Thymus (tissue), 14 donors: ENCODE measurements around the gene SCYL1. TPM values are rescaled to one million over a fixed set of nuclear protein-coding genes. Genes with fewer than 3 reads are reported as not detected.
A peak's percentile ranks its signal among the peaks of the same experiment; 100 is the strongest.

Source experiments
- DNase-seq, 9 donors: peaks; one replicate each; pipeline ENCODE4 v3.0.0-alpha.2; 2013; ENCODE audit warnings: low spot score in 9 of 9, low read depth in 6 of 9, missing footprints in 1 of 9
- H3K27ac ChIP-seq, 2 donors: one replicate each; pipeline ENCODE4 v1.5.1; 2013; ENCODE audit warnings: control low read depth in 1 of 2, low read depth in 1 of 2, low read length in 1 of 2, mild to moderate bottlenecking in 1 of 2, moderate library complexity in 1 of 2
- H3K27me3 ChIP-seq, 2 donors: one replicate each; pipeline ENCODE4 v1.5.1; 2013; ENCODE audit warnings: low read length in 1 of 2; ENCODE audit not compliant: control insufficient read depth in 2 of 2, insufficient read depth in 1 of 2
- H3K36me3 ChIP-seq, 2 donors: one replicate each; pipeline ENCODE4 v1.5.1; 2013; ENCODE audit warnings: low read length in 1 of 2, mild to moderate bottlenecking in 1 of 2, moderate library complexity in 1 of 2; ENCODE audit not compliant: control insufficient read depth in 2 of 2, insufficient read depth in 2 of 2
- H3K4me1 ChIP-seq, 2 donors: one replicate each; pipeline ENCODE4 v1.5.1; 2013; ENCODE audit warnings: low read length in 2 of 2; ENCODE audit not compliant: control insufficient read depth in 2 of 2, insufficient read depth in 2 of 2
- H3K4me3 ChIP-seq, 2 donors: one replicate each; pipeline ENCODE4 v1.5.1; 2013; ENCODE audit warnings: low read length in 2 of 2, control low read depth in 1 of 2, mild to moderate bottlenecking in 1 of 2
- H3K9me3 ChIP-seq, 2 donors: one replicate each; pipeline ENCODE4 v1.5.1; 2013; ENCODE audit warnings: low read length in 1 of 2, mild to moderate bottlenecking in 1 of 2; ENCODE audit not compliant: control insufficient read depth in 2 of 2, insufficient read depth in 1 of 2
- WGBS: extraction: QIAGEN DNeasy Blood & Tissue Kit; methylation state at CpG from one replicate; pipeline ENCODE4 v1.1.7; 2013; 5-methylcytosine and 5-hydroxymethylcytosine counted together
- long read RNA-seq, 10 donors: transcript quantifications; one replicate each; lab custom pipeline, GENCODE V29; 2026
- polyA plus RNA-seq: library from polyadenylated mRNA; stranded (reverse); fragments of 200-250 nt; gene quantifications from one replicate; pipeline ENCODE4 v1.2.3, GENCODE V29; 2013
- total RNA-seq: library from RNA; stranded (reverse); fragments of 120-200 nt; gene quantifications from one replicate; pipeline ENCODE4 v1.2.4, GENCODE V29; 2013
- donor health status: healthy.

SCYL1 gene
- total RNA-seq (41.0 TPM), polyA plus RNA-seq (68.1 TPM)
- long read RNA-seq, donor 1, partial matches to known transcripts: 0 of 1 reads
- long read RNA-seq, donor 1, other reads (novel, unspliced or antisense): 0 of 1 reads
- long read RNA-seq, donor 2: 0 reads
- long read RNA-seq, donor 3, transcript SCYL1-213 (1 exons, 856 nt): major isoform, 8 of 25 reads
- long read RNA-seq, donor 3, partial matches to known transcripts: 10 of 25 reads
- long read RNA-seq, donor 3, other reads (novel, unspliced or antisense): 0 of 25 reads
- long read RNA-seq, donor 4, transcript SCYL1-213 (1 exons, 856 nt): major isoform, 16 of 18 reads
- long read RNA-seq, donor 4, partial matches to known transcripts: 0 of 18 reads
- long read RNA-seq, donor 4, other reads (novel, unspliced or antisense): 0 of 18 reads
- long read RNA-seq, donor 5, transcript SCYL1-213 (1 exons, 856 nt): major isoform, 11 of 28 reads
- long read RNA-seq, donor 5, partial matches to known transcripts: 11 of 28 reads
- long read RNA-seq, donor 5, other reads (novel, unspliced or antisense): 0 of 28 reads
- long read RNA-seq, donor 6, transcript SCYL1-213 (1 exons, 856 nt): major isoform, 8 of 12 reads
- long read RNA-seq, donor 6, partial matches to known transcripts: 0 of 12 reads
- long read RNA-seq, donor 6, other reads (novel, unspliced or antisense): 0 of 12 reads
- long read RNA-seq, donor 7, transcript SCYL1-213 (1 exons, 856 nt): major isoform, 11 of 14 reads
- long read RNA-seq, donor 7, partial matches to known transcripts: 0 of 14 reads
- long read RNA-seq, donor 7, other reads (novel, unspliced or antisense): 0 of 14 reads
- long read RNA-seq, donor 8, partial matches to known transcripts: 5 of 9 reads
- long read RNA-seq, donor 8, other reads (novel, unspliced or antisense): 0 of 9 reads
- long read RNA-seq, donor 9, partial matches to known transcripts: 7 of 14 reads
- long read RNA-seq, donor 9, other reads (novel, unspliced or antisense): 0 of 14 reads
- long read RNA-seq, donor 10, transcript SCYL1-213 (1 exons, 856 nt): major isoform, 6 of 10 reads
- long read RNA-seq, donor 10, partial matches to known transcripts: 0 of 10 reads
- long read RNA-seq, donor 10, other reads (novel, unspliced or antisense): 0 of 10 reads

- no peaks in the 10 kb centered on the region for H3K9me3 ChIP-seq
- H3K4me1 ChIP-seq: peaks cover 27 to 54% of the 10 kb centered on the region in 2 donors
- WGBS: under 1% methylated on average over 81 of the region's 82 CpGs
- H3K27me3 ChIP-seq: no peaks in the 10 kb centered on the region
- H3K36me3 ChIP-seq: peaks cover 19 to 21% of the 10 kb centered on the region in 2 donors
- H3K27ac ChIP-seq: peak within 1 kb of the TSS; percentile 81 to 91
- peak within 1 kb of the TSS; percentile 68 to 98 for H3K4me3 ChIP-seq
- peak in 5 of 9 donors; percentile 59 to 85 (median 68) for DNase-seq
These were observed at the start of gene SCYL1 for GRCh38 chr11:65524741-65525545. Gene SCYL1 (plus strand): TSS chr11:65525083. CDS start chr11:65525154, 71 bp downstream.

GRCh38 chr11:65476632-65477148 lies 48.2 kb upstream of the SCYL1 start:
- Histone ChIP-seq H3K36me3 (no peaks in the 10 kb centered on the region), H3K4me1 (peaks cover 14 to 39% of the 10 kb centered on the region in 2 donors), H3K27me3 (no peaks in the 10 kb centered on the region), H3K9me3 (peaks cover 0 to 3% of the 10 kb centered on the region in 2 donors), H3K27ac (peak overlapping the region; percentile 94 to 97), H3K4me3 (peak overlapping the region; percentile 97 to 99)
- no peak for DNase-seq
- WGBS: 29% methylated on average over 10 of the region's 10 CpGs

GRCh38 chr11:65477149-65477965 lies 47.5 kb upstream of the SCYL1 start:
- peak in 6 of 9 donors; percentile 74 to 92 (median 84) for DNase-seq
- H3K4me3 ChIP-seq: peak overlapping the region; percentile 97 to 99
- H3K9me3 ChIP-seq: no peaks in the 10 kb centered on the region
- peaks cover 7 to 32% of the 10 kb centered on the region in 2 donors for H3K4me1 ChIP-seq
- under 1% methylated on average over 60 of the region's 60 CpGs for WGBS
- H3K36me3 ChIP-seq: no peaks in the 10 kb centered on the region
- no peaks in the 10 kb centered on the region for H3K27me3 ChIP-seq
- peak overlapping the region; percentile 94 to 97 for H3K27ac ChIP-seq

- Histone ChIP-seq H3K4me3 (no peak overlapping the region), H3K9me3 (no peaks in the 10 kb centered on the region), H3K36me3 (no peaks in the 10 kb centered on the region), H3K27ac (peak overlapping the region; percentile 73 to 94), H3K27me3 (no peaks in the 10 kb centered on the region), H3K4me1 (peaks cover 7 to 29% of the 10 kb centered on the region in 2 donors)
- 95% methylated on average over 33 of the region's 33 CpGs for WGBS
- no peak for DNase-seq
These were observed 46.3 kb upstream of the SCYL1 start for GRCh38 chr11:65478388-65479183.

- H3K4me1 ChIP-seq: peaks cover 7 to 29% of the 10 kb centered on the region in 2 donors
- no peak for DNase-seq
- no peak overlapping the region for H3K4me3 ChIP-seq
- H3K9me3 ChIP-seq: no peaks in the 10 kb centered on the region
- H3K27me3 ChIP-seq: no peaks in the 10 kb centered on the region
- peak overlapping the region; percentile 68 to 73 for H3K27ac ChIP-seq
- no peaks in the 10 kb centered on the region for H3K36me3 ChIP-seq
- WGBS: 94% methylated on average over 11 of the region's 11 CpGs
These were observed 45.4 kb upstream of the SCYL1 start for GRCh38 chr11:65479184-65480145.

- no peaks in the 10 kb centered on the region for H3K9me3 ChIP-seq
- H3K4me3 ChIP-seq: no peak overlapping the region
- no peaks in the 10 kb centered on the region for H3K27me3 ChIP-seq
- 98% methylated on average over 2 of the region's 2 CpGs for WGBS
- no peaks in the 10 kb centered on the region for H3K36me3 ChIP-seq
- H3K4me1 ChIP-seq: peaks cover 0 to 35% of the 10 kb centered on the region in 2 donors
- H3K27ac ChIP-seq: no peak overlapping the region
- no peak for DNase-seq
These were observed 42.5 kb upstream of the SCYL1 start for GRCh38 chr11:65482306-65482850.
